Right ventricle myocardium inferior (tissue), 1 donor: ENCODE results near the gene MPND. TPM values are rescaled to one million over a fixed set of nuclear protein-coding genes. Genes with fewer than 3 reads are reported as not detected.

Experiments used
- ATAC-seq: fragments of 200-7000 bp; cut with Tn5 transposase; one replicate; pipeline ENCODE4 v1.9.1; 2020; ENCODE audit warnings: mild to moderate bottlenecking, moderate library complexity
- DNase-seq: peaks from one replicate; pipeline ENCODE4 v3.0.0; 2021; ENCODE audit errors: missing footprints
- intact Hi-C: fragments of 100-400 bp; cut with DNase I; formaldehyde crosslinking; loops from one replicate; pipeline ENCODE4 v1.11.0; 2022
- total RNA-seq: library from RNA; stranded (reverse); fragmentation: NEBNext Ultra II Directional; extraction: Animal tissue kit (Norgen Biotek cat#: 25700); gene quantifications from one replicate; pipeline ENCODE4 v1.2.1, GENCODE V29; 2021
- donor health status: DM: no; HTN: yes; CAD: no; lungs with severe emphysema.

MPND gene
- total RNA-seq, 1 donor from 2014 or later = 21.0 TPM

- ATAC-seq (no peak), DNase-seq (no peak)
- intact Hi-C loops = no loop called here
Measured at GRCh38 chr19:4361152-4362046, 18.0 kb downstream of the MPND start.

DNA sequence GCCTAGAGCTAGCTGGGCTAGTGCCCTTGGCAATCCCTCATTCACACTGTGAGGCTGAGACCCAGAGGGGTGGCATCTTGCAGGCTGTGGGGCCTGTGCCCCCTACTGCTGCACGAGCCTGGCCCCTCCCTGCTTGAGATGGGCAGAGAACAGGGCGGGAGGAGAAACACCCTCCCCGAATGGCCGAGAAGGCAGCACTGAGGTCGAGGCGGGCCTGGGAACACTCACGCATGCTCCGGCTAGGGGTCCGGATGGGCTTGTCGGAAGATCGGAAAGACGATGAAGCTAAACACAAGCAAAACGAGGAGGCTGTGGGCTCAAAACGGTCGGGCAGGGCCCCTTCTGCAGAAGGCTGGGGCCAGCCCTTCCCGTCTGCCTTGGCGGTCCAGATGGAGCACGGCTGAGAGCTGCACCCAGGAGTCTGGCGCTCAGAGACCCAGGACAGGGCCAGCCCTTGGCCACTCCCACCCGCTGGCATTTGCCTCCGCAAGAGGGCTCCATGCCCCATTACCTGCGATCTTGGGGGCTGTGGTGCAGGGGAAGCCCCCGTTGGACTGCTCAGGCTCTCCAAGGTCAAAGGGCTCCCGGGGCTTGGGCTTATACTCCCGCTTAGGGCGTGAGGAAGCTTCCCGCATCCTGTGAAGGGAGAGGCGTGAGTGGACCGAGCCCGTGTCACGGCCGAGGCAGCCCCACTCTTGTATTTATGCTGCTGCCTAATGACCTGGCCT, 18.9 kb downstream of the MPND start:
- ATAC-seq (no peak), DNase-seq (no peak)
- intact Hi-C loops = no loop called here

- intact Hi-C loops = no loop called here
- DNase-seq (no peak), ATAC-seq (no peak)
Measured at GRCh38 chr19:4362831-4363545, 19.6 kb downstream of the MPND start.

GRCh38 chr19:4363571-4364304, 20.4 kb downstream of the MPND start:
- ATAC-seq = no peak
- intact Hi-C loops = no loop called here
- no peak for DNase-seq

DNA sequence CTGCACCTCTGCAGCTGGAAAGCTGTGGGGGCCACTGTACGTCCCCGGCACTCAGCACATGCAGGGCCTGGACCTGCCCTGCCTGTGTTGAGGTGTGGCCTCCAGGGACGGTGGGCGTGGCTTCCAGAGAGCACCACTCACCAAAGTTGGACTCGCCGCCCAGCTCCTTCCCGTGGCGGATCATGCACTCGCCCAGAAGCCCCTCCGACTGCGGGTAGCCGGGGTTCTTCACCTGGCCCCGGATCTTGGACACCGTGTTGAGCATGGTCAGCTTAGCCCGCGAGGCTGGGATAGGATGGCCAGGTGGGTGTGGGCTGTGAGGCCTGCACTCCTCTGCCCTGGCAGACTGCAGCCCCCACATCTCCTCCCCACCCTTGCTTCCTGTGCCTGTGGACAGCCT, 22.0 kb downstream of the MPND start:
- no peak for DNase-seq
- ATAC-seq = no peak
- intact Hi-C loops = no loop called here

DNA sequence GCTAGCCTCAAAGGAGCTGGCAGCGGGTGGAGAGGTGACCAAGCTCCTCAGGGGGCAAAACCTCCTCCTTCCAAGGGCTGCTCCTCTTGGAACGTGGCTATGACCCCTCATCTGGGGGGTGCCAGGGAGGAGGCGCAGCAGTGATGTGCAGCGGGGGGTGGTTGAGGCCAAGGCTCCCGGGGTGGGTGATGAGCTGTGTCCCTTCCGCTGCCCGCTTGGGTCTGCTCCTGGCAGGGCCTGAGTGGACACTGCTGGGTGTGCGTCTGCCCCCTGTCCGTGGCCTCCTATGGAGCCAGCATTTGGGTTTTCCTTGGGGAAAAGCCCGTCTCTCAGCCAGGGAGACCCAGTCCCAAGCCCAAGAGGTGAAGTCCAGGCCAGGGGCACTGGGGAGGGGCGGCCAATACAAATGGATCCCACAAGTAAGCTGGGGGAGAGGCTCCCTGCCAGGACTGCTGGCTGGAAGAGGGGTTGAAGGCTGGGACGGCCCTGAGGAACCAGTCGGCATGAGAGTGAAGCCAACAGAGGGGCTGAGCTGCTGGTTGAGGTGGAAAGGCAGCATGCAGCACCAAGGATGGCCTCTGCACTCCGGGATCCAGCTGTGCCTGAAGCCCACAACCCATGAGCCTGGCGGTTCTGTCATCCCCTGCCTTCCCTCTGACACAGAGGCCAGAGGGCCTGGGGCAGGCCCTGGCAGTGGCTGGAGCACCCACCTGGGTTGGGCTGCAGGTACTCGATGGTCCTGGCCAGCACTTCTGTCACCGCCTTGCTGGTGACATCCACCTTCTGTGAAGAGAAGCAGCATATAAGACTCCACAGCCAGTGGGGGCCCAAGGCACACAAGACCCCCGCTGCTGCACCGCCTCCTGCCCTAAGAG, 22.7 kb downstream of the MPND start:
- ATAC-seq (no peak), DNase-seq (no peak)
- intact Hi-C loops = no loop called here

DNA sequence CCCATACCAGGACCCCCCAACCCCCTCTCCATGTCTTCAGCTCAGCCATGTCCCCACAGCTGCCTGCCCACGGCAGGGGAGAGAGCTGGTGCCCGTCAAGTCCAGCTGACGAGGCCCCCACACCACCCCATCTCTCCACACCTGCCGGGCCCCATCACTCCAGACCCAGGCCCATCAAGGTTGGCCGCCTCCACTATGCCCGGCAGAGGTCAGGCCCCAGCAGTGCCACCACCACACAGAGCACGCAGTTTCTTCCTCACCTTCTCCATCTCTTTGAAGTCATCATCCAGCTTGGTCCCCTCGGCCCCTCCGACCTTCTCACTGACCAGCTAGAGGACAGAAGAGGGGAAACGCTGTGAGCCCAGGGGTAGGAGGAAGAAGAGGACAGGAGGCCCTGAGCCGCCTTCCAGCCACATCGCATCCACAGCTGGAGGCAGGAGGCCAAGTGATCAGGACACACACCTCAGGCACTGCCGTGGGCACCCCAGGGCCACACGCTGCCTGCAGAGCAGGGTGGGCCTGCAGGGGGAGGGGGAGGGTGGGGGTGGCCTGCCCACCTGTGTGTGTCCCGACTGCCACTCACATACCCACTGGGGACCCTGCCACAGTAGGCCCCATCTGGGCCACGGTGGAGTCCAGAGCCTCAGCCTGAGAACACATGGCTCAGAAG, 23.4 kb downstream of the MPND start:
- DNase-seq (no peak), ATAC-seq (no peak)
- intact Hi-C loops = no loop called here

- ATAC-seq (no peak), DNase-seq (no peak)
- intact Hi-C loops = no loop called here
Measured at GRCh38 chr19:4367336-4367723, 24.0 kb downstream of the MPND start.

DNA sequence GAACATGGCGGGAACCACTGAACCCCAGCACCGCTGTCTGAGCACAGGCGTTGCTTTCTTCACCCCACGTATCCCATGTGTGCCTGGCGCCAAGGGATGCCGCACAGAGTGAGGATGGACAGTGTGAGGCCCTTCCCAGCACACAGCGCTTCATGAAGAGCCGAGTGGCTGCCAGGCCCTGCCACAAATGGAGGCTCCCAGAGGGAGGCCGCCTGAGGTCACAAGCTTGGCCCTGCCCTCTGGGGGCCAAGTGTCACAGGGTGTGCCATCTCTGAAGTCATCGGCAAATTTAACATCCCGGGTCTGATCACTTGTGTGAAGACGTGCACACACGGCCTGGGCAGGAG, 24.4 kb downstream of the MPND start:
- DNase-seq (no peak), ATAC-seq (no peak)
- intact Hi-C loops = no loop called here

DNA sequence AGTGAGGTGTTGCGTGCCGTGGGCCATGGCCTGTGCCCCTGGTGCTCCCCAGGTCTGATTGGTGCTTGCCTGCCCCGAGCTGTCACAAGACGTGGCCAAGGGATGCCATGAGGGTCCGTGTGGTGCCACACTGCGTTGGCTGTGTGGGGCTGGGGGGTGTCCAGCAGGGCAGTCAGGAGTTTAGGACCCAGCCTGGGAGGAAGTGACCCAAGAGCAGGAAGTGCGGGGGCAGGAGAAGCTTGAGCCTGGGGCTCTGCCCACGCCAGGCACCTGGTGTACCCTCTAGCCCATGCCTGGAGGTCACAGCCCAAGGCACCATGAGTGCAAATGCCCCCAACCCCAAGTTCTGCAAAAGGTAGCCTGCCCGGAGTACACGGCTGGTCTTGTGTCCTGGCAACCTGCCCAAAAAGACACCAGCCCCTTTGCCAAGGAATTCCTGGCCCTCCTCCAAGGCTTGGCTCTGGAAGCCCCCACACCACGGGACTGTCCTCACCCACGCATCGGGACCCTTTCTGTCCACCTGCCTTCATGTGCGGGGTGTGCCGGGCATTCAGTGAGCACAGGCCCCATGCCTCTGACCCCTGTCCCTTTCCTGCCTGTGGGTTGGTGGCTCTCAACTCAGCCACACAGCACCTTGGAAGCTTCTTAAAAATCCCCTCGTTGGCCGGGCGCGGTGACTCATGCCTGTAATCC, 24.9 kb downstream of the MPND start:
- ATAC-seq = peak; percentile 1
- no peak for DNase-seq
- intact Hi-C loops = no loop called here

DNA sequence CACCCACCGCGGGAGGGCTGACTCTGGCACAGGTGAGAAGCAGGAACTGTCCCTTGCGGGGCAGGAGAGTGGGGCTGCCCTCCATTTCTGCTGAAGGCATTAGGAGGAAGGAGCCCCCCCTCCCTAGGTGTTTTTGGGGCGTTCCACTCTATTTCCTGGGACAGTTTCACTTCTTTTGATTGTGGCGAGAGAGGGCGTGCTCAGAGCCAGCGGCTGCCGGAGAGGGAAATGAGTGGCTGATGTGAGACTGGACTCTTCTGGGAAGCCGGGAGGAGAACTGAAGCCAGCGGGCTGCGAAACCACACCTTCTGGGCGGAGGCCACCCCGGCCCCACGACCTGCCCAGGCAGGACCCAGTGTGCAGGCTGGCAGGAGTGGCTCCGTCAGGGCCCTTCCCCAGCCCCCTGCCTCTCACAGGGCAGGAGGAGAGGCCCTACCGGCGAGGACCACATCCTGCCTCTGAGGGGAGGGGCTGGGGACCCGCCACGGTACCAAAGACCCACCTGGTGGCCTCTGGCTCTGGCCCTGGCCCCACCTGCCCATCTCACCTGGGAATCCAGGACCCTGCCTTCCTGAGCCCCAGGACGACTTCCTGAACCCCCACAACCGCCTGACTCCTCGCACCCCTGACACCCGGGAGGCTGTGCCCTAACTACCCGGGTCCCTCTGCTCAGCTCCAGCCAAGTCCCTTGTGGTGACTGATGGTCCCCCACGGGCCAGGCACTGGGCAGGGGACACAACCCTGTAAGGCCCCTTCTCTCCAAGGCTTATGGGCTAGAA, 25.9 kb downstream of the MPND start:
- ATAC-seq (no peak), DNase-seq (no peak)
- intact Hi-C loops = no loop called here

- DNase-seq (no peak), ATAC-seq (no peak)
- intact Hi-C loops = no loop called here
Measured at GRCh38 chr19:4369888-4370260, 26.5 kb downstream of the MPND start.

DNA sequence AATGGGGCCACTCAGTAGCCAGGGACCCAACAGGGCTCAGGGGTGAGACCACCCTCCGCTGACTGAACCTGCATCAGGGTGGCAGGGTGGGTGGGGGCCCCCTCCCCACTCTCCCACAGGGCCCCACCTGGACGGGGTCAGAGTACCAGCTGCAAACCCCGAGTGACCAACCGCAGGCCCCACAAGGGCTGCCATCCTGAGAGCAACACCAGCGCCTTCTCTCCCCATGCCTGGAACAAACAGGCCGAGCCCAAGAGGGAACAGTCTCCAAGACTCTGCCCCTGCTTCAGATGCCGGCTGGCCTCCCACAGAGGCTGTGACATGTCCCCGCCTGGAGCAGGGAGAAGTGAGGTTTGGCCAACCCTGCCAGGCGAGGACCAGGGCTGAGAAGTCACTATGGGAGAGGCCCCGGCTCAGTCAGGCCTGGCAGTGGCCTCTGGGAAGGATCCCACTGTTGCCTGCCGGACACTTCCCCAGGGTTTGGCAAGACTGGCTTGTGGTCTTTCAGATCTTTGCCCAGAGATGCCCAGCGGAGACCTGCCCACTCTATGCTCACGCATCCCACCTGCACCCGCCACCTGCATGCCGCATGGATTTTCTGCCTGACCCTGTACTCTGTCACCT, 27.2 kb downstream of the MPND start:
- intact Hi-C loops = no loop called here
- ATAC-seq (no peak), DNase-seq (no peak)

- no peak for ATAC-seq
- intact Hi-C loops = no loop called here
- no peak for DNase-seq
Measured at GRCh38 chr19:4371247-4372164, 28.1 kb downstream of the MPND start.
